K562 (cell line): Measurements from ENCODE around the gene GMDS. TPM values are rescaled to one million over a fixed set of nuclear protein-coding genes. Genes with fewer than 3 reads are reported as not detected.

Experiments used
- ZNF551 ChIP-seq: fragments of 250-450 bp; sonication (Bioruptor Pico); IDR thresholded peaks from 2 replicates; pipeline ENCODE4 v1.5.0; 2021; ENCODE audit warnings: mild to moderate bottlenecking, moderate library complexity
- polyA plus RNA-seq, 8 experiments: library from polyadenylated mRNA; depleted of rRNA in 4 of 8; stranded (reverse) in 5 of 8; unstranded in 3 of 8; fragments of >200 nt; fragmentation: Nextera tagmentation in 2 of 8; fragmentation: Illumina TruSeq in 1 of 8; extraction: Ambion mirVana in 2 of 8; extraction: Trizol in 1 of 8; gene quantifications; 2 replicates each; pipeline versions ENCODE4 v1.2.1 to v1.2.3, GENCODE V29; 2011 to 2014; ENCODE audit warnings: inconsistent platforms in 1 of 8, missing spikeins in 1 of 8
- total RNA-seq, 7 experiments: library from RNA; depleted of rRNA in 6 of 7; stranded (reverse); fragments of >200 nt in 6 of 7; fragmentation: Illumina TruSeq in 2 of 7; extraction: Trizol in 2 of 7; gene quantifications; 2 replicates each; pipeline versions ENCODE4 v1.2.1 to v1.2.3, GENCODE V29; 2011 to 2021; ENCODE audit warnings: low replicate concordance in 1 of 7
- TF ChIP-seq, protein P1 (sequence below): fragments of 450-650 bp; conservative IDR thresholded peaks from 2 replicates; pipeline ENCODE4 v1.6.1; 2016; ENCODE audit warnings: missing genetic modification characterization, low read depth, mild to moderate bottlenecking, control low read depth, missing compliant biosample characterization
- TF ChIP-seq, protein P2 (sequence below): fragments of 450-650 bp; IDR thresholded peaks from 2 replicates; pipeline ENCODE4 v1.6.1; 2016; ENCODE audit warnings: low read depth

GMDS gene
- total and polyA plus RNA-seq, 9 of the 15 experiments (the other 6 are each of a cell fraction or from before 2014, with no cell fraction given), result 0.48 to 31.8 (median 13.4) TPM

DNA sequence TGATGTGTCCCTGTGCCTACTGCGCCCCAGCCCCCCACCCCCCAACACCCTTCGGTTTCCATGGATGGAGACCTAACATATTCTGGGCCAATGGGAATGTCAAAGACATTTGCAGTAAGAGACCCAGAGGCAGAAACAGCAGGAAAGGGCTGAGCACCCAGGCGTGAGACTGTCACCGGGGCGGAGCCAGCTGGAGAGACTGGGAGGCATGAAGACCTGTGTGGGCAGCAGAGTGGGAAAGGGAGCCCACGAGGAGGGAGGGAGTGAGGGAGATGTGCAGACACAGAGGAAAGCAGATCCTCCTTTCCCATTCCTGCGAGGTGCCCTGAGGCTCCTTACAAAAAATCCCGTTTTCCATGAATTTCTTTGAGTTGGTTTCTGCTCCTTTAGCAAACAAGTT, 485.5 kb downstream of the GMDS start (continued):
- TF ChIP-seq, protein P1, sequence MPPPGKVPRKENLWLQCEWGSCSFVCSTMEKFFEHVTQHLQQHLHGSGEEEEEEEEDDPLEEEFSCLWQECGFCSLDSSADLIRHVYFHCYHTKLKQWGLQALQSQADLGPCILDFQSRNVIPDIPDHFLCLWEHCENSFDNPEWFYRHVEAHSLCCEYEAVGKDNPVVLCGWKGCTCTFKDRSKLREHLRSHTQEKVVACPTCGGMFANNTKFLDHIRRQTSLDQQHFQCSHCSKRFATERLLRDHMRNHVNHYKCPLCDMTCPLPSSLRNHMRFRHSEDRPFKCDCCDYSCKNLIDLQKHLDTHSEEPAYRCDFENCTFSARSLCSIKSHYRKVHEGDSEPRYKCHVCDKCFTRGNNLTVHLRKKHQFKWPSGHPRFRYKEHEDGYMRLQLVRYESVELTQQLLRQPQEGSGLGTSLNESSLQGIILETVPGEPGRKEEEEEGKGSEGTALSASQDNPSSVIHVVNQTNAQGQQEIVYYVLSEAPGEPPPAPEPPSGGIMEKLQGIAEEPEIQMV, result no peak
- TF ChIP-seq, protein P2, sequence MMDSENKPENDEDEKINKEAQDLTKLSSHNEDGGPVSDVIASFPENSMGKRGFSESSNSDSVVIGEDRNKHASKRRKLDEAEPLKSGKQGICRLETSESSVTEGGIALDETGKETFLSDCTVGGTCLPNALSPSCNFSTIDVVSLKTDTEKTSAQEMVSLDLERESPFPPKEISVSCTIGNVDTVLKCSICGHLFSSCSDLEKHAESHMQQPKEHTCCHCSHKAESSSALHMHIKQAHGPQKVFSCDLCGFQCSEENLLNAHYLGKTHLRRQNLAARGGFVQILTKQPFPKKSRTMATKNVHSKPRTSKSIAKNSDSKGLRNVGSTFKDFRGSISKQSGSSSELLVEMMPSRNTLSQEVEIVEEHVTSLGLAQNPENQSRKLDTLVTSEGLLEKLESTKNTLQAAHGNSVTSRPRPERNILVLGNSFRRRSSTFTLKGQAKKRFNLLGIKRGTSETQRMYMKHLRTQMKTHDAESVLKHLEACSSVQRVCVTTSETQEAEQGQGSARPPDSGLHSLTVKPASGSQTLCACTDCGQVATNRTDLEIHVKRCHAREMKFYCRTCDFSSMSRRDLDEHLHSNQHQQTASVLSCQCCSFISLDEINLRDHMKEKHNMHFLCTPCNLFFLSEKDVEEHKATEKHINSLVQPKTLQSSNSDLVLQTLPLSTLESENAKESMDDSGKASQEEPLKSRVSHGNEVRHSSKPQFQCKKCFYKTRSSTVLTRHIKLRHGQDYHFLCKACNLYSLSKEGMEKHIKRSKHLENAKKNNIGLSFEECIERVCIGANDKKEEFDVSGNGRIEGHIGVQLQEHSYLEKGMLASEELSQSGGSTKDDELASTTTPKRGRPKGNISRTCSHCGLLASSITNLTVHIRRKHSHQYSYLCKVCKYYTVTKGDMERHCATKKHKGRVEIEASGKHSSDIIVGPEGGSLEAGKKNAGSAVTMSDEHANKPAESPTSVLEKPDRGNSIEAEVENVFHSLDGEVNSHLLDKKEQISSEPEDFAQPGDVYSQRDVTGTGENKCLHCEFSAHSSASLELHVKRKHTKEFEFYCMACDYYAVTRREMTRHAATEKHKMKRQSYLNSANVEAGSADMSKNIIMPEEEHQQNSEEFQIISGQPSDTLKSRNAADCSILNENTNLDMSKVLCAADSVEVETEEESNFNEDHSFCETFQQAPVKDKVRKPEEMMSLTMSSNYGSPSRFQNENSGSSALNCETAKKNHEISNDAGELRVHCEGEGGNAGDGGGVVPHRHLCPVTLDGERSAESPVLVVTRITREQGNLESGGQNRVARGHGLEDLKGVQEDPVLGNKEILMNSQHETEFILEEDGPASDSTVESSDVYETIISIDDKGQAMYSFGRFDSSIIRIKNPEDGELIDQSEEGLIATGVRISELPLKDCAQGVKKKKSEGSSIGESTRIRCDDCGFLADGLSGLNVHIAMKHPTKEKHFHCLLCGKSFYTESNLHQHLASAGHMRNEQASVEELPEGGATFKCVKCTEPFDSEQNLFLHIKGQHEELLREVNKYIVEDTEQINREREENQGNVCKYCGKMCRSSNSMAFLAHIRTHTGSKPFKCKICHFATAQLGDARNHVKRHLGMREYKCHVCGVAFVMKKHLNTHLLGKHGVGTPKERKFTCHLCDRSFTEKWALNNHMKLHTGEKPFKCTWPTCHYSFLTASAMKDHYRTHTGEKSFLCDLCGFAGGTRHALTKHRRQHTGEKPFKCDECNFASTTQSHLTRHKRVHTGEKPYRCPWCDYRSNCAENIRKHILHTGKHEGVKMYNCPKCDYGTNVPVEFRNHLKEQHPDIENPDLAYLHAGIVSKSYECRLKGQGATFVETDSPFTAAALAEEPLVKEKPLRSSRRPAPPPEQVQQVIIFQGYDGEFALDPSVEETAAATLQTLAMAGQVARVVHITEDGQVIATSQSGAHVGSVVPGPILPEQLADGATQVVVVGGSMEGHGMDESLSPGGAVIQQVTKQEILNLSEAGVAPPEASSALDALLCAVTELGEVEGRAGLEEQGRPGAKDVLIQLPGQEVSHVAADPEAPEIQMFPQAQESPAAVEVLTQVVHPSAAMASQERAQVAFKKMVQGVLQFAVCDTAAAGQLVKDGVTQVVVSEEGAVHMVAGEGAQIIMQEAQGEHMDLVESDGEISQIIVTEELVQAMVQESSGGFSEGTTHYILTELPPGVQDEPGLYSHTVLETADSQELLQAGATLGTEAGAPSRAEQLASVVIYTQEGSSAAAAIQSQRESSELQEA, result no peak
- TF ChIP-seq ZNF551, result no peak
